Islet precursor cell (in vitro differentiated cells): ENCODE measurements around the gene BBS5.
"Not testable (repeated sequence)": the region's sequence is repeated elsewhere in the genome, so short reads cannot be mapped to it uniquely, and the experiment has no call there.

Source experiments
- DNase-seq: peaks from one replicate; pipeline ENCODE4 v3.0.0-alpha.2; 2018

Gene BBS5

DNA sequence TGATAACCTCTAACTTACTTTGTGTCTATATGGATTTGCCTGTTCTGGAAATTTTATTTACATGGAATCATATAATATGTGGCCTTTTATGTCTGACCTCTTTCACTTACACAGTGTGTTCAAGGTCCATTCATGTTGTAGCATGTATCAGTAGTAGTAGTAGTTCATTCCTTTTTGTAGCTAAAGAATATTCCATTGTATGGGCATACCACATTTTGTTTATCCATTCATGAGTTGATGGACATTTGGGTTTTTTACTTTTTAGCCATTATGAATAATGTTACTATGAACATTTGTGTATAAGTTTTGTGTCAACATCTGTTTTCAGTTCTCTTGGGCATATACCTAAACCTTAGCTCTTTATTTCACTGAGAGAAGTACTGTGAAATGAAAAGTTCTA lies 11.5 kb downstream of the BBS5 start:
- no peak for DNase-seq

DNA sequence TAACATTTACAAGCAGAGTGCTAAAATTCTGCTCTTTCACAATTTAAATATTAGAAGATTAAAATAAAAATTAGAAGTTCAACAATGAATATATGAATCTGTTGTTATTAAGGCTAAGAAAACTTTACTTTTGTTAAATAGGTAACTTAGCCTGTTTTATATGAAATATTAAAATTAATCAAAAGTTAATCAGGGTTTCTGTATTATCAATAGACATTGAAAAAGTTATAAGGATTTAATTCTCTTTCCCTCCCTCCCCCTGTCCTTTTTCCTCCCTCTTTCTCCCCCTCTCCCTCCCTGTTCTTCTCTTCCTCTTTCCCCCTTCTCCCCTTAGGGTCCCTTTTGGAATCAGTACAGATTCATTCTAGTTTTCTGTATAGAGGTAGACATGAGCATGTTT lies 12.1 kb downstream of the BBS5 start:
- DNase-seq: no peak

GRCh38 chr2:169493360-169493759 lies 14.1 kb downstream of the BBS5 start:
- DNase-seq: no peak

GRCh38 chr2:169495310-169495928 lies 16.1 kb downstream of the BBS5 start:
- DNase-seq: no peak

- no peak for DNase-seq
These were observed 25.4 kb downstream of the BBS5 start for GRCh38 chr2:169504651-169505050.

DNA sequence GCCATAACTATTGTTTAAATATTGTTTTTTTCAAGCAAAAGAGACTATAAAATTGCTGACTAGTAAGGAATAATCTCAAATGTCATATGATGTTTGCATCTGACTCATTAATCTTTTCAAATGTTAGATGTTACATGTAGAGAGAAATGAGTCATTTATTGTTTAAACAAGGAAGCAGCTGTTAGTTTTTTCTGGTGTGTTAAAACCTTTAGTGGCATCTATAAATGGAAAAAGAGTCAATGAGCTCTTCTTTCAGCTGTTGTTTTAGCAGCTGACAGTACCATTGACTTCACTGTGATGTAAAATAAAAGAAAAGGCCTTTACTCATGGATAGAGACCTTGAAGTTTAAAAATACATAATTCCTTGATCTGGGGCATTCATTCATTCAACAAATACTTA lies 28.4 kb downstream of the BBS5 start:
- no peak for DNase-seq

- no peak for DNase-seq
These were observed 30.1 kb downstream of the BBS5 start, which contains the start of gene KLHL41 for GRCh38 chr2:169509298-169509885. Gene KLHL41 (plus strand): TSS chr2:169509702. CDS start chr2:169509779, 77 bp downstream.

GRCh38 chr2:169509955-169510354 lies 30.7 kb downstream of the BBS5 start:
- DNase-seq: no peak

- DNase-seq: no peak
These were observed 31.2 kb downstream of the BBS5 start for GRCh38 chr2:169510496-169510895.

DNA sequence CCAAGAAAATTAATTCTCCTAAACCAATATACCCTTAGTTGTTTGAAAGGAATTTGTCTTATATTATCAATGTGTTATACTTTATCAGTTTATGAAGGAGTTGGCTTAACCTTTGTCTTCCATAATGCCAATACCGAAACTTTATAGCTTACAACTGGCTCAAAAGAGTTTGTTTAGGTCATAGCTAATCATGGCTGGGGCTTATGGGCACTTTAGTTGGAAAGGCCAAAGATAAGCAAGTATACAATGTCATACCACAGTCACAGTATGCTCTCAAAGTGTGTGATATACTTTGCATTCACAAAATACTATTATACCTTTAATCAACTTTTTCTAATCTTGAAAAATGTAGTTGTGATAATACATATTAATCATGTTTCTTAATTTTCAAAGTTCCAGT lies 32.5 kb downstream of the BBS5 start:
- DNase-seq: no peak

- no peak for DNase-seq
These were observed 33.2 kb downstream of the BBS5 start for GRCh38 chr2:169512525-169512924.

- no peak for DNase-seq
These were observed 33.8 kb downstream of the BBS5 start for GRCh38 chr2:169513094-169513493.

- DNase-seq: no peak
These were observed 34.6 kb downstream of the BBS5 start for GRCh38 chr2:169513926-169514325.

GRCh38 chr2:169514758-169515157 lies 35.5 kb downstream of the BBS5 start:
- DNase-seq: not testable (repeated sequence)

DNA sequence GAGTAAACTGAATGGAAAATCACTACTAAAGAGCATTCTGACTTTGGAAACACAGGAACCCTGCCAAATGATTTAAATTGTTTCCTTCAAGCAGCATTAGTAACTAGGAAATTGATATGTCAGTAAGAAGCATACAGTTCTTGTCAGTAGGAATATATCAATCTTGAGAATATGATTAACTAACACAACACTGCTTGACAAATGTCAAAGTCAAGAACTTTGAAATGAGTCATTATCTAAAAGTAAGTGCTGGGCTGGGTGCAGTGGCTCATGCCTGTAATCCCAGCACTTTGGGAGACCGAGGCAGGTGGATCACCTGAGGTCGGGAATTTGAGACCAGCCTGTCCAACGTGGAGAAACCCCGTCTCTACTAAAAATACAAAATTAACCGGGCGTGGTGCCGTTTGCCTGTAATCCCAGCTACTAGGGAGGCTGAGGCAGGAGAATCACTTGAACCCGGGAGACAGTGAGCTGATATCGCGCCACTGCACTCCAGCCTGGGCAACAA lies 37.2 kb downstream of the BBS5 start:
- DNase-seq: not testable (repeated sequence)

DNA sequence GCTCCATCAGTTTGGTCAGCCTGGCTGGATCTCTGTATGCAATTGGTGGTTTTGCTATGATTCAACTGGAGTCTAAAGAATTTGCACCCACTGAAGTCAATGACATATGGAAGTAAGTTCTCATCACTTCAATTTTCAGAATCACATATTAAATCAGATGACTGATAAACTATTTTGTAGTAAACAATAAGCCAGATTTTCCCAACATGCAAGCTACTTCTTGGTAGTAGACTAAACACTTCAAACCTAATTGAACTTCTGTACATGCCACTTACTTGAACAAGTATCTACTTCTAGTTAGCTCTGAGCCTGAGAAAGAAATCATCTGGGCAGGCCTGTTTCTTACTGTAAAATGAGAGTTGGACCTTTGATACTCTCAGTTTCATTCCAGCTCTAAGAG lies 41.6 kb downstream of the BBS5 start:
- DNase-seq: no peak

DNA sequence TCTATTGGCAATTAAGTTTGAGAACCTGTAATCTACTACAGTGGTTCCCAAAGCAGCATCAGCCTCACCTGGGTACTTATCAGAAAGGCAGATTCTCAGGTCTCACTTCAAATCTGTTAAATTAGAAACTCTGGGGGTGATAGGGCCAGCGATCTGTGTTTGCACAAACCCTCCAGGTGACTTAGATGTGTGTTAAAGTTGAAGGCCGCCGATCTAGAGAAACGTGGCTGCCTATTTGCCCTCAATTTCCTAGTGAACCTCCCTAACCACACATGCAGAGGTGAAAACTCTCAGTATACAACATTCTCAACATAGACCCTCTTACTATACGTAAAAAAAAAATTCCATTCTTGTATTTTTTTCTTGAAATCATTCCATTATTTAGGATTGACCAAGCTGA lies 44.4 kb downstream of the BBS5 start:
- no peak for DNase-seq

DNA sequence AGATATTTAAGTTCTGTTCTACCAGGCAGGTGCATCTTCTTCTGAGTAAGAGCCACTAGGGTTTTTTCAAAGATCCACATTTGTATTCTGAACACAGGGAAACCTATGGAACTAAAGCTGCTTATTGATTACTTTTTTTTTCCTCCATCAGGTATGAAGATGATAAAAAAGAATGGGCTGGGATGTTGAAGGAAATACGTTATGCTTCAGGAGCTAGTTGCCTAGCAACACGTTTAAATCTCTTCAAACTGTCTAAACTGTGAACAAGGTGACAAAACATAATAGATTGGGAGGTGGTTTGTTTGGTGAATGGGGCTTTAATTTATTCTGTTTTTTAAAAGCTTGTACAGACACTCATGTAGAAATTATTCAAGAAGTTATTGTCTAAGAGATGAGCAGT lies 46.1 kb downstream of the BBS5 start:
- DNase-seq: no peak

- no peak for DNase-seq
These were observed 47.2 kb downstream of the BBS5 start for GRCh38 chr2:169526451-169526850.

- peak; percentile 72 for DNase-seq
These were observed 49.0 kb downstream of the BBS5 start for GRCh38 chr2:169528271-169528701.

- DNase-seq: not testable (repeated sequence)
These were observed 60.2 kb downstream of the BBS5 start for GRCh38 chr2:169539460-169539859.

DNA sequence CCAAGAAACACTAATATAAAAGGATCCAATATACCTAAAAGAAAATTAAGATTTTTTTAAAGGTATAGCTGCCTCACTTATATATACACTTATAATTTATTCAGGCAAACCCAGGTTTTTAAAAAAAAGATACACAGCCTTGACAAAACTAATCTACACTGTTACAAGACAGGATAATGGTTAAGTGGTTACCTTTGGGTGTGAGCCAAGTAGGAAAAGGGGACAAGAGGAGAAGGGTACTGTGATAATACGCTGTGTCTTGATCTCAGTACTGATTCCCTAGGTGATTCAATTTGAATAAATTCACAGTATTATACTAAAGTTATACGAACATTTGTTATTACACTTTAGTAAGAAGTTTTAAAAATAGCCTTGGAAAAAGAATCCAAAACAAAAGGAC lies 60.9 kb downstream of the BBS5 start:
- no peak for DNase-seq

- no peak for DNase-seq
These were observed 63.1 kb downstream of the BBS5 start for GRCh38 chr2:169542433-169542832.

DNA sequence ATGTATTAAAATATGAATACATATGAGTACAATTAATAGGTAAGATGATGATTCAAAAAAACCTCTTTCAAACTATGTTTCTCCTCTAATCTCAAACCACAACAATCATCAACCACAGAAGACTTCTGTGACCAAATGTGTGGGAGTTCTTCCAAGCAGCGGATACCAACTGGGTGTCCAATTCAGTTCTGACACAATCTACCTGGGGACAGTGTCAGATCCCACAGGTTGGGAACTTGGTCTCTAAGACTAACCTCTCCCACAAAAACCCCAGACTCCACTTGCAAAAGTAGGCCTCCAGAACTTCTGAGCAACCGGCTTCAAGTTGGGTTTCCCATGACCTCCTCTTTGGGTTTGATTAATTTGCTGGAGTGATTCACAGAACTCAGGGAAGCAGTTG lies 67.5 kb downstream of the BBS5 start:
- DNase-seq: no peak
